Measurements from ENCODE around the gene AP1S3.
"Not testable (repeated sequence)": the region's sequence is repeated elsewhere in the genome, so short reads cannot be mapped to it uniquely, and the experiment has no call there.

AP1S3 gene

DNA sequence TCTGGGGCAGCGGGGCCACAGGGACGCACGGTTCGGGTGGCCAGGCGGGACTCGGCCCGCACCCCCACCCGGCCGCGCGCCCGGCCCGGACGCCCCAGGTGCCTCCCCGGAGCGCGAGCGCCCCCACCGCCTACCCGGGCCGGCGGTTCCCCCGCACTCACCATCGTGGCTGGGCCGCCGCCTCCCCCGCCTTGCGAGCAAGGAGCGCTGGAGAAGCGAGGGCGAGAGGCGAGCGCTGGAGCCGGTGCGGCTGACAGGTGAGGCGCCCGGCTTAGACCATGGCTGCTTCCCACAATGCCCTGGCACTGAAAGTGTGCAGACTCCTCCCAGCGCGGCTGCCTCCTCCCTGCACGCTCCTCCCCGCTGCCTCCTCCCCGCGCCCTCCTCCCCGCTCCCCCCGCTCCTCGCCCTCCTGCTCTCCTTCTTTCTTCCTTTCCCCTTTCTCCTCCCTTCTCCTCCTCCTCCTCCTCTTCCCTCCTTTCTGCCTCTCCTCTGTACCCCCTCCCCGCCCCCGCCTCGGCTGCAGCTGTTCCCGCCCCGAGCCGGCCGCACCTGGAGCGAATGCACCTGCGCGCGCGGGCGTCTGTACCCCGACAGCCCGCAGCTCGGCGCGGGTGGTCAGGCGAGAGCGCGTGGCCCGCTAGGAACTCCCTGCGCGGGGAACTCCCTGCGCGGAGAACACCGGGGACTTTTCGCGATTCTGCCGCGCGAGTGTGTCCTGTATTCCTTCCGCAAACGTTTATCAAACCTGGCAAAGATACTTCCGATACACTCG lies at the start of gene AP1S3:
TSS of gene AP1S3 (minus strand) at position 296 of the 775 bp plus-strand sequence. CDS start at position 164, 132 bp downstream.
- DNase-seq: peak; percentile 90

DNA sequence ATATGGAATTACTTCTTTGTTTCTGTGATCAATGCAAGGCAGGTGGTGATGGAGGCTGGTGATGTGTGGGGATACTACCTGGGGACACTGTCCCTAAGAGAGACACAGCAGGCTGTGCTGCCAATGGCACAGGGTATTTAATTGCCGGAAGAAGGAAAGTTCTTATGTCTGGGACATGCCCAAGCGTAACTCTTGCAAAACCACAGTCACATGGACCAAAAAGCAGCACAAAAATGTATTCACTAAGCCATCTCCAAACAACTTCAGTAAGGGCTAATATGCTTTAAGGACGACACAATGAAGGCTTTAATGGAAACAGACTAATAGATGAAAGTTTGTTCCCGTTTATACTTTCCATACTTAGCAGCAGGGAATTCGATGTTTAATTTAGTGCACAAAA lies 49.7 kb upstream of the AP1S3 start:
- DNase-seq: no peak

DNA sequence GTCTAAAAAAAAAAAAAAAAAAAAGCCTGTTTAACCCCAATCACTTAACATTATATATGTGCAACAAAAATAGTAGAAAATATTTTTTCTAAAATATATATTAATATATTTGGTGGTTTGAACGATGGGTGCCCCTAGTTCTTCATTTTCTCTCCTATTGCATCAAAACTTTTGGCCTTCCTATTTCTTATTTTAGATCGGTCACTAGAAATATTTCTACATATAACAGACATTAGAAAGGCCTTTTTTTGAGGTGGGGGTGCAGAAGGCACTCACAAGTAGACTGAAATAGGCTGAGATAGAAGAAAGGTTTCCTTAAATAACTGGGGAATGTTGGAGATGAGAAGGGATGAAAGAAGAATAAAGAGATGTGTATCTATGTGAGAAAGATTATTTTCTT lies 49.3 kb upstream of the AP1S3 start:
- no peak for DNase-seq

DNA sequence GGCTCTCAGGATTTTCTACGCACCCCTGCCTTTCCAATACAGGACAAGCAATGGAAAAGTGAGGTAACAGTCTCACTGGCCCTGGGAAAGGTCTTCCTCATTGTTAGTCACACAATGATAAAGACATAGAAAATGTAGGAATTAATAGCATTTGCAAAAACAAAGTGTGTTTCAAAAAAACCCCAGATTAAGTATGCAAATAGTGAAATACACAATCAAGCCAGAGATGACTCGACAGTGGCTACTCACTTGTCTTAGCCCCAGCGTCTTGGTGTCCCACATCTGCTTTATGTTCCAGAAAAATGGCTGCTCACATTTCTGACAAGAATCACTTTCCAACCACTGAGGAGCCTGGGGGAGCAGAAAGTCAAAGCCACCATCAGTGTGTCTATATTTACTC lies 47.0 kb upstream of the AP1S3 start:
- no peak for DNase-seq

DNA sequence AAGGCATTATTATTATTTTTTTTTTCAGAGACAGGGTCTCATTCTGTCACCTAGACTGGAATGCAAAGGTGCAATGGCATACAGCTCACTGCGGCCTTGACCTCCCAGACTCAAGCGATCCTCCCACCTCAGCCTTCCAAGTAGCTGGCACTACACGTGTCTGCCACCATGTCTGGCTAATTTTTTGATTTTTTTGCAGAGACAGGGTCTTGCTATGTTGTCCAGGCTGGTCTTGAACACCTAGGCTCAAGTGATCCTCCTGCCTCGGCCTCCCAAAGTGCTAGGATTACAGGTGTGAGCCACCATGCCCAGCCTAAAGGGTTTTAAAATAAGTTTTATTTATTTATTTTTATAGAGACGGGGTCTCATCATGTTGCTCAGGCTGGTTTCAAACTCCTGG lies 45.3 kb upstream of the AP1S3 start:
- no peak for DNase-seq

DNA sequence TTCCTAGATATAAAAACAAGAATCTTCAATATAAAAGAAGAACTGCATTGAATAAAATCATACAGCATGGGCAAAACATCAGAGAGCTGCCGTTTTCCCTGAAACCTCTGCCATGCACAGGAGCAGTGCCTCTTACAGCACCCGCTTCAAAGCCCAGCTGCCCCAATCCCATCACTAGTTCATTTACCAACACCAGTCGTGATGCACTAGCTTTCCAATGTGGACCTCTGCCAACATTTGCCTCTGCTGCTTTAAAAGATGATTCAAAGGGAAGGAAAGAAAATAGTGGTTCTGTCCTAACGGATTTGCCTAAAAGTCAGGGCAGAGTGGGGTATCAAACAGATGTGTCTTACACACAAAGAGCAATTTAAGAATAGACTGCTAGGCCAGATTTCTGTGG lies 43.4 kb upstream of the AP1S3 start:
- no peak for DNase-seq

DNA sequence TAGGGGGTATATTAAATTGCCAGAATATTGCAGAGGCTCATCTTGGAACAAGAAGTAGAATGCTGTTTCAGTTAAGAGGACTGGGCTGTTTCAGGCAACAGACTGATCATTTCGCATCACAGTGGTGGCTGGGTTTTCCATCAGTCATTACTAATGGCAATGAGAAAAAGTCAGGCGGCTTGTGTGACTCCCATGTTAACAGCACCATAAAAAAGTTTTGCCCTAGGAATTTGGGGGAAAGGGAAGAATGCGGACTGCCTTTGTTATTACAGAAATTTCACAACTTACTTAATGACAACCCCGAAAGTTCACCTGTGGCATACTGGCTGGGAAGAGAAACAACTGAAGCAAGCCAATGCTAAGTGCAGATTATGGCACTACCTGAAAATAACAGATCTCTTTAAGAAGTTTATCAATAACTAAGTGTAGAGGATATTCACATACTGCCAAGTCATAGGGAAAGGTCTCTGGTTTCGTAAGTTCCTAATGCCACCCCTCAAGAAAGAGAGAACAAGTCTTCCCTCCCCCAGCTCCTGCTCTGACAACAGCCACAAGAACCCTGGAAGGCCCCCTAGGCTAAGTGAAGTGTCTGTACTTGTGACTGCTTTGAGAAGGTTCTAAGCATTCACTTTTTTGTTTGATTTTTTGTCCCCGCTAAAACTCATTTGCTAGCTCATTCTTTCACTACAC lies 40.5 kb upstream of the AP1S3 start:
- DNase-seq: no peak

DNA sequence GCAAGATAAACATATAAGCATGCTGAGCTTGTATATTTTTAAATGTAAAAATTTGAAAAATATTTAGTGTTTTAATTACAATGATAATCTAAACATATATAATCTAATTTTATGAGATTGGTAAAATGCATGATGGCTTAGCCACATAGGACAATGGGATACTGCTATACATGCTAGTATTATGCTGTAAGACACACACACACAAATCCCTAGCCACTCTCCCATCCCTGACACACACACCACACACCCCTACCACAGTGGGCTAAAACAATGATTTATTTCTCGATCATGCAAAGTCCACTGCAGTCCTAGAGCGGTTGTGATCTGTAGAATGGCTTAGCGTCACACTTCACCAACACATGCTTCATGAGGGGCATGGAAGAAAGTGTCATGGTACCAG lies 36.3 kb upstream of the AP1S3 start:
- no peak for DNase-seq

DNA sequence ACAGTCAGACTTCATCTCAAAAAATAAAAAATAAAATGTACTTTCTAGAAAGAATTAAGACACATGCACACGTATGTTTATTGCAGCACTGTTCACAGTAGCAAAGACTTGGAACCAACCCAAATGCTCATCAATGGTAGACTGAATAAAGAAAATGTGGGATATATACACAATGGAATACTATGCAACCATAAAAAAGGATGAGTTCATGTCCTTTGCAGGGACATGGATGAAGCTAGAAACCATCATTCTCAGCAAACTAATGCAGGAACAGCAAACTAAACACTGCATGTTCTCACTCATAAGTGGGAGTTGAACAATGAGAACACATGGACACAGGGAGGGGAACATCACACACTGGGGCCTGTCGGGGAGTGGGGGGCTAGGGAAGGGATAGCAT lies 35.4 kb upstream of the AP1S3 start:
- DNase-seq: not testable (repeated sequence)

DNA sequence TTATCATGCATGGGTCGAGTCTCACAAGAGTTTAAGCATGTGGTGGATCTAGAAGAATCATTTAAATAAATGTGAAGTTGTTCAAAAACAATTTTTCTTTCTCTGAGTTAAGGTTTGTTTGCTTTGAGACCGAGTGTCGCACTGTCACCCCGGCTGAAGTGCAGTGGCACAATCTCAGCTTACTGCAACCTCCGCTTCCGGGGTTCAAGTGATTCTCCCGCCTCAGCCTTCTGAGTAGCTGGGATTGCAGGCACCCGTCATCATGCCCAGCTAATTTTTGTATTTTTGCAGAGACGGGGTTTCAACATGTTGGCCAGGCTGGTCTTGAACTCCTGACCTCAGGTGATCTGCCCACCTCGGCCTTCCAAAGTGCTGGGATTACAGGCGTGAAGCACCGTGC lies 34.3 kb upstream of the AP1S3 start:
- DNase-seq: not testable (repeated sequence)

DNA sequence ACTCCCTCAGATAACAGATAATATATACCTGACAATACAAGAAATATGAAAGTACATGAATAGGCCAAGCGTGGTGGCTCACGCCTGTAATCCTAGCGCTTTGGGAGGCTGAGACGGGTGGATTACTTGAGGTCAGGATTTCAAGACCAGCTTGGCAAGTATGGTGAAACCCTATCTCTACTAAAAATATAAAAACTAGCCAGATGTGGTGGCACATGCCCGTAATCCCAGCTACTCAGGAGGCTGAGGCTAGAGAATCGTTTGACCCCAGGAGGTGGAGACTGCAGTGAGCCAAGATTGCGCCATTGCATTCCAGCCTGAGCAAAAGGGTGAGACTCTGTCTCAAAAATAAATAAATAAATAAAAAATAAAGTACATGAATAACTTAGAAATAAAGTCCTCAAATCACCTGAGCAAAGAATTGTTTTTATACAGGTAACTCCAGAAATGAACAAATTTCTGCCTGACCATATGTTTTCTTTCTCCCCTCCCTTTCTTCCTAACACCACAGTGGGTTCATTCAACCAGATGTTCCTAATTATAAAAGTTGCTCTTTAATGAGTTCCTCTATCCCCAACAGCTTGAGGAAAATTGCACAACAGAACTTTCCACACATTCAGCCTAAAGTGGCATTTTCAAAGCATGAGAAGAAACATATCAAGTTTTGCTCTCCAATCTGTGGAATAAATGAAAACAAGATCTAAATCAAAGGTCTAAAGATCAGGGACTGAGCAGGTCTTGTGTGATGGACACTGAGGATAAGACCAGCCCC lies 33.6 kb upstream of the AP1S3 start:
- no peak for DNase-seq

DNA sequence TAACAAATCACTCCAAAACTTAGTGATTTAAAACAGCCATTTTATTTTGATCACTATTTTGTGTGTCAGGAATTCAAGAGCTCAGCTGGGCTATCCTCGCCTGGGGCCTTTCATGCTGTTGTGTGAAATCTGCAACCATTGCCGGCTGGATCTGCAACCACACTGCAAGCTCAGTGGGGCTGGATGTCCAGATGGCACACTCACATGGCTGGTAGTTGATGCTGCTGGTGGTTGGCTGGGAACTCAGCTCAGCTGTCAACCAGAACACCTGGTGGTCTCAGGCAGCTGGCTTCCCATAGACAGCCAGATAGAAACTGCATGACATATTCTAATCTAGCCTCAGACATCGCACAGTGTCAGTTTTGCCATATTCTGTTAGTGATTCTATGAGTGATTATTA lies 30.6 kb upstream of the AP1S3 start:
- no peak for DNase-seq

DNA sequence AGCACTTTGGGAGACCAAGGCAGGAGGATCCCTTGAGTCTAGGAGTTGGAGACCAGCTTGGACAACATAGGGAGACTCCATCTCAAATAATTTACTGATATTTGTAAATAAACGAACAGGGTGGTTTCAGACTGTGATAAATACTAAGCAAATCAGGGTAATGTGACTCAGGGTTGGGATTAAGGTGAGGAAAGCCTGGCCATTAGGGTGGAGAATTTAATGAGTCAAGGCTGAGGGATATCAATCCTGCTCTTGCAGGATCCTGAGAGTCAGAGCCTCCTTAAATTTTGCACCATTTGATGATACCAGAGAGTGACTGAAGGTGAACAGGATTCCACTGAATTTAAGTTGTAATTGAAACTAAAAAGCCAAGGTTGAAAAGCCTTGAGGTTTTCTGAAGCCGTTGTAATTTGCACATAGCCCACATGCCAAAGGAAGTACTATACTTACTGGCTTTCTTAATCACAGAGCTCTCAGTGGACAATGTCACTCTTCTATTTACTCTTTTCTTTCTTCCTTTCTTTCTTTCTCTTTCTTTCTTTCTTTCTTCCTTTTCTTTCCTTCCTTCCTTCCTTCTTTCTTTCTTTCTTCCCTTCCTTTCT lies 28.6 kb upstream of the AP1S3 start:
- no peak for DNase-seq

DNA sequence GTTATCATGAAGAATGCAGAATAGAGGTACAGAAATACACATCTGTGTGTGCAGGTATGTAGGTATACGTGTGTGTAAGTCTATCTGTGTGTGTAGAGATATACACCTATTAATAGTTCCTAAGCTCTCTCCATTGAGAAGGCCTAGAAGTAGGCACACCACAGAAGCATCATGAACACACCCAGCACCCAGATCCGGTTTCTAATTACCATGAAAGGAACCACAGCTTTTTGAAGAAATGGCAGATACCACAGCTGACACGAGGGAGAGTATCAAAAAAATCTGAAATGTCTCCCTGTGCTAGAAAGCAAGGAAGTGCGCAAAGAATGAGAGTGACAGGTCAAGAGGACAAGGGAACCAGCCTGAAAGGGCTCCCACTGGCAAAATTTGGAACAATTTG lies 27.7 kb upstream of the AP1S3 start:
- DNase-seq: no peak

DNA sequence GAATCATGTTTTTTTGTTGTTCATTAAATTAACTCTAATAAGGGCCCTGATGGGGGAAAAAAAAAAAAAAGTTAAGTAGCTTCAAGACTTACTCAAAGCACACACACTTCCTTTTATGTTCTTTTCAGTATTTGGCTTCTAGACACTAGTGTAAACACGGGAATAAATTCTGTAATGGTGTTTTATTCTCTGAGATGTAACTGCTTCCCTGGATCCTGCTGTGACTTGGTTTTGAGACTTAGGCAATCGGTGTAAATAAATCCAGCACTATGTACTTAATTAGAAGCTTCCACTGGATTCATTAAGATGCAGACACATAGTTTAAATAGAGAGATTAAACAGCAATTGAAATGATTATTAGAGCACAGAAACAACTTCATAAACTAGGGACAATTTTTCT lies 26.1 kb upstream of the AP1S3 start:
- DNase-seq: no peak

DNA sequence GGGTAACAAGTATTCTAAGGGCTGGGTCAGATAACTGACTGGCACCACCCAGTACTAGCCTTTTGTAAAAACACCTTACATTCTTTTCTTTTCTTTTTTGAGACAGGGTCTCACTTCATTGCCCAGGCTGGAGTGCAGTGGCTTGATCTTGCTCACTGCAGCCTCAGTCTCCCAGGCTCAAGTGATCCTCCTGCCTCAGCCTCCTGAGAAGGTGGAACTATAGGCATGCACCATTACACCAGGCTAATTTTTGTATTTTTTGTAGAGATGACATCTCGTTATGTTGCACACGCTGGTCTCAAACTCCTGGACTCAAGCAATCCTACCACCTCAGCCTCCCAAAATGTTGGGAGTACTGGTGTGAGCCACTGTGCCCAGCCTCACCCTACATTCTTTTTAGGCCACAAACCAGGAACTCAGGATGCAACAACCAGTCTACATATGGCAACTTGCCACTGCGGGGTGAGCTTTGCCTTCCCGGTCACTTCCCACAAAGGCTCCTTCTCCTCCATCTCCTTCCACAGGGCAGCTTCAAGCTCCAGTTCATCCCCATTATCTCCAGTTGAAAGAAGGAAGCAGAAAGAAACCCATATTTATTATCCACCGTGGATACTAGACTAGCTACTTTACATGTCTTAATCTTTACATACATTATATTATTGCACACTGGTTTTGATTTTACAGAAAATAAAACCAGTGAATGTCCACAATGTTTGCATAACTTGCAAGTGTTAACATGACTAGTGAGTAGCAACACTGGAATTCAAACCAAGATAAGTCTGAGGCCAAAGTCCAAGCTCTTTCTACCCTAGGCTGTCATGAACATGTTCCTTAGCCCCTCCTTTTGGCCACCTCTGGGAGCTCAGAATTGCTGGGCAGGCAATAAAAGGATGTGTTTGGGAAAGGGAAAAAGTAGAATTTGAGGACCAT lies 23.7 kb upstream of the AP1S3 start:
- DNase-seq: no peak

DNA sequence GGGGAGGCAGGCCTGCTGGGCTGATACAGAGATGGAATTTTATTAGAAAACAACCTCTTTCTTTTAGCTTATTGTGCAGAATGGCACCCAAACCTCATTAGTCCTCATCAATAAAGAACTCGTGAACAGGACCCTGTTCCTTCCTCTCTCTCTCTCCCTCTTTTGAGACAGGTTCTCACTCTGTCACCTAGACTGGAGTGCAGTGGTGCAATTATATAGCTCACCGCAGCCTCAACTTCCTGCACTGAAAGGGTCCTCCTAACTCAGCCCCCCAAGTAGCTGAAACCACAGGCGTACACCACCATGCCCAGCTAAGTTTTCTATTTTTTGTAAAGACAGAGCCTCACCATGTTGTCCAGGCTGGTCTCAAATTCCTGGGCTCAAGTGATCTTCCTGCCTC lies 21.7 kb upstream of the AP1S3 start:
- no peak for DNase-seq

DNA sequence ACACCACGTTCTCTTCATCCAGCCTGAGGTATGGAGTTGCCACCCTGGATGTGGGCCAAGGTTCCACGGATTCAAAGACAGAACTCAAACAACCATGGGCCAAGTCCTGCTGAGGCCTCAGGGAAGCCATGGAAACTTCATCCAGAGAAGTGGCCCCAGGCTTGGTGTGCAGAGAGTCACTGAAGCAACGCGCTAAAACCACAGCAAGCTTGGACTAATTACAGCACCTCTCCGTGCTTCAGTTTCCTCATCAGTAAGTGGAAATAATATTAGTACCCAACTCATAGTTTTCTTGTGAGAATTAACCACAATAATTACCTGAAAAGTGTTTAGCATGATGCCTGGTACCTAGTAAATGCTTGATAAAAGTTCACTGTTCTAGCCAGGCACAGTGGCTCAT lies 19.2 kb upstream of the AP1S3 start:
- no peak for DNase-seq

DNA sequence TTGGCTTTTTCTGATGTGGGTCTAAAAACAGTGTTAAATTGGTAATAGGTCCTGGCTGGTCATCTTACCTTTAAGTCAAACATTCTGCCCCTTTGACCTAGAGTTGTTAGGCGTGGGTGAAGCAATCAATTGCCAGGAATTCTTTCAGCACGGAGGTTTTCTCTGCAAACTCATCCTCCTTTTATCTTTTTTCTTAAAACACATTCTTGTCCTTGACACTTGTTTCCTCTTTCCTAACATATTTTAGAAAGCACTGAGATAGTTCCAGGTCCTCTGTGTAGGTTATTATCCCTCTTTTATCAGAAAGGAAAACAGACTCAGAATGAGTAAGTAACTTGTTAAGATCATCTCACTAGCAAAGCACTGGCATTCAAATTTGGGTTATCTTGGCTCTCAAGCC lies 18.6 kb upstream of the AP1S3 start:
- DNase-seq: no peak

DNA sequence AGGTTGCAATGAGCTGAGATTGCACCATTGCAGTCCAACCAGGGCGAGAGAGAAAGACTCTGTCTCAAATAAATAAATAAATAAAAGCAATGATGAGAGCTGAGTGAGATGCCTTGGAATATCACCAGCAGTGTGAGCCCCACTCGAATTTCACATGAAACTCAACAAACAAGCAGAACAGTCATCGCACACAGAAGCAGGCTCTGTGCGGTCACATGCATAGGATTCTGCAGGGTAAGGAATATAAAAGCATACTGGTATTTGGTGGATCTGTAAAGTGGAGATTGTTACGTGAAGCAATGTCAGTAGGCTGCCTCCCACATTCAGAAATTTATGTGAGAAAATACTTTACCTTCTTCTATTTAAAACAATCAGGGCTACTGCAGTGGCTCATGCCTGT lies 18.0 kb upstream of the AP1S3 start:
- DNase-seq: no peak

DNA sequence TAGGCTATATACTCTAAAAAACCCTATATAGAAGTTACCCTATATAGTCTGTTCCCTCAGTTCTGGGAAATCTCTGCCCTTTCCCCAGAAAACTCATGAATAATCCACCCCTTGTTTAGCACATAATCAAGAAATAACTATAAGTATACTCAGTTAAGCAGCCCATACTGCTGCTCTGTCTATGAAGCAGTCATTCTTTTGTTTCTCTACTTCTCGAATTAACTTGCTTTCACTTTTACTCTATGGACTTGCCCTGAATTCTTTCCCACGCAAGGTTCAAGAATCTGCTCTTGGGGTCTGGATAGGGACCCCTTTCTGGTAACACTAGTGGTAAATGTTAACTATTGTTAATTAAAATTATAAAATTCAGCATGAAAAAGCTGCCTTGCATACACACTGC lies 17.4 kb upstream of the AP1S3 start:
- no peak for DNase-seq

DNA sequence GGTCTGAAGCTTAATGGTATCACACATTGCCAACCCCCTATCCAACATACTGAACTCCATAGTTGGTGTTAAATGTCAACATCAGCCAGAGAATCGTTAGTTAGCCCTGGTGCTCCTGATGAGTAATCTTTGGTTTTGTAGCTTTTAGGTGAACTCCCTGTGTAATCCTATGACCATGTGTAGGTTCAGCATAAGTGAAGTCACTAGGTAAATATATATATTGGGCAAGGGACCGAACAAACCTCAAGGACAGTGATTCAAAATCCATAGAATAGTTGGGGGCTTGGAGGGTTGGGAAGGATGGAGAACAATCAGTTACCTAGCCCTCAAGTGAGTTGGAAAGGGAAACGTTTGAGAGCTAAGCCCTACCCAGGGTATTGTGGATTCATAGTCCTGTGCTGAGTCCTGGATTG lies 16.0 kb upstream of the AP1S3 start:
- no peak for DNase-seq

Data from activated effector memory CD4-positive, alpha-beta T cell treated with anti-CD3 and anti-CD28 coated beads, Interleukin-2, amount 50 U/mL, for 16 hours (primary cell).